Hepatic stellate cell (primary cell): Measurements from ENCODE around the gene SLC9A7.

ENCODE experiments used
- DNase-seq: peaks from one replicate; pipeline ENCODE4 v3.0.0; 2011; ENCODE audit warnings: low spot score

The SLC9A7 gene

DNA sequence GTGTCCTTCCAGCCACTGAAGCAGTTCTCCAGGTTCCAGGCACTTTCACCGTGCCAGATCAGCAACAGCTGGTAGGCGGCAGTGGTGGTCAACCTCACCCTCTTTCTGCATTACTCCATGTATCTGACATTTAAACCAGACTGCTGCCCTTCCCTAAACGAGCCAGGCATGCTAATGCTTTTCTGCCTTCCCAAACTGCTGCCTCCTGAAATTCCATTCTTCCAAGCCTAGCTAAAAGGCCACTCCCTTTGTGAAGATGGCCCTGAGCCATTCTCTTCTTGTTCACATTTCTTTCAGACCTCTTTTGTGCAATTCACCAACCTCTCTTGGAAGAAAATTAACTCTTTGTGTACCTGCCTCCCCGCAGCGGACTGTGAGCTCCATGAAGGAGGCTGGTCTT, 111.7 kb downstream of the SLC9A7 start:
- DNase-seq, result no peak

- DNase-seq, result no peak
Observed at GRCh38 chrX:46645614-46646013, 113.3 kb downstream of the SLC9A7 start.

GRCh38 chrX:46643636-46644035, 115.3 kb downstream of the SLC9A7 start:
- DNase-seq, result no peak

GRCh38 chrX:46642145-46642544, 116.8 kb downstream of the SLC9A7 start:
- DNase-seq, result no peak

- no peak for DNase-seq
Observed at GRCh38 chrX:46637938-46638337, 121.0 kb downstream of the SLC9A7 start.

DNA sequence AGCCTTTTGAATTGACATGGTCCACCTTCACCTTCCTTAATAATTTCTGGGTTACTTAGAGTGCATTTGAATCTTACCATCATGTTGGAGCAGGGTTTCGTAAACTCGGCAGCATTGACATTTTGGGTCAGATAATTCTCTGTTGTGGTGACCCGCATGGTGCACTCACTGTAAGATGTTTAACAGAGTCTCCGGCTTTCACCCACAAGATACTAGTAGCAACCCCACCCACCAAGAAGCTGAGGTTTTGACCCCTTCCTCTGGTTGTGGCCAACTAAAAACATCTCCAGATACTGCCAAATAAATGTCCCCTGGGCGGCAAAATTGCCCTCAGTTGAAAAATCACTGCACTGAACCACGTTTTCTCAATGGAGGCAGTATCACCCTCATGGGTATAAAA, 122.7 kb downstream of the SLC9A7 start:
- DNase-seq, result no peak

GRCh38 chrX:46635186-46635585, 123.7 kb downstream of the SLC9A7 start:
- DNase-seq, result no peak

- DNase-seq, result no peak
Observed at GRCh38 chrX:46634577-46634976, 124.3 kb downstream of the SLC9A7 start.

DNA sequence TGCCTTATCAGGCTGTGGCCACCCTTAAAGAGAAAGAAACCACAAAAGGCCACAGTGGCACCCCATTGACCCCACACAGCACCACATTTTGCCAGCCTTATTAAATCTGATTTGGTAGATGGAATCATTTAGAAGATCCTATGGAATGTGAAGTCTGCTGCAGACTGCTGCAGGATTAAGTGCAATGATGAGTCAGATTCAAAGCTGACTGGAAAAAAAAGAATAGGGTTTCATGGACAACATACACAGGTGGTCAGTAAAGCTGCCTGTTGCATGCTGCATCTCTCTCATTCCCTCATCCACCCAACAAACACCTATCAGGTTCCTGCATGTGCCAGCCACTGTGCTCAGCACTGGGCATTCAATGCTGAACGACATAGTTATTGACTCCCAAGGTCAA, 128.8 kb downstream of the SLC9A7 start:
- no peak for DNase-seq

DNA sequence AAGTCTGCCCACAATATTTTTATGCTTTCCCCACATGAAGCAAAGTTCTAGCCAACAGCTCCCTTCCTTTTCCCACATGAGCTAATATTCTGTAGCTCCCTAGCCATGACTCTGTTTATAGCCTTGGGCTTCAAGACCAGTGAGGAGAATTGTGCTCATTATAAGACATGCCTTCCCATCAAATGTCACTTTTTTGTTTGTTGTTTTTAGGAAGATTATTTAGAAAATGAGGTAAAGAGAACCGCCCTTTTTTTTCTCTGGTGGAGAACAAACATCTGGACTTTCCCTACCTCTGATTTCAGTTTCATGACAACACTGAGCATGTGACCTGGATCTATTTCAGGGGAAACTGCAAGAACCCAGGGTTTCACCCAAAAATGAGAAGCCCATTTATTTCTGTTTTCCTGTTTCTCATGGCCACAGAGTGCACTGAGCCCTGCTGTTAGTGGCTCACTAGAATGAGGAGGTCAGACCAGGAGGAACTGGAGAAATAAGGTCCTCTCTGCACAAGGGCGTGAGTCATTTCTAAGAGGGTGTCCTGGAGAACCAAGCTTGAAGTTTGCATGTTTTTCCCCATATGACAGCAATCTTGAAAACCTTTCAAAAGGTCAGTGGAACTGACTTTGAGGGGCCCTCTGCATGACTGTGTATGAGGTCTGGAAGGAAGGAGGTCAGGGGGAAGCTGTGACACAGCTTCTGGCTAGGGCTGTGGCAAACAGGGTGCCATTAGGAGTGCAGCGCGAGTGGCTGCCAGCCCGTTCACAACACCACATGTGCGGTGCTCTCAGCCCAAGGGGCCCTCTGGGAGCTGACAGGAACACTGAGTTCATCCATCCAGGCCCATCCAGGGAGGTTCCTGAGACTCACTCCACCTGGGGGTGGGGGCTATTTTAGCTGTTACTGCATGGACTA, 130.2 kb downstream of the SLC9A7 start:
- DNase-seq, result no peak

DNA sequence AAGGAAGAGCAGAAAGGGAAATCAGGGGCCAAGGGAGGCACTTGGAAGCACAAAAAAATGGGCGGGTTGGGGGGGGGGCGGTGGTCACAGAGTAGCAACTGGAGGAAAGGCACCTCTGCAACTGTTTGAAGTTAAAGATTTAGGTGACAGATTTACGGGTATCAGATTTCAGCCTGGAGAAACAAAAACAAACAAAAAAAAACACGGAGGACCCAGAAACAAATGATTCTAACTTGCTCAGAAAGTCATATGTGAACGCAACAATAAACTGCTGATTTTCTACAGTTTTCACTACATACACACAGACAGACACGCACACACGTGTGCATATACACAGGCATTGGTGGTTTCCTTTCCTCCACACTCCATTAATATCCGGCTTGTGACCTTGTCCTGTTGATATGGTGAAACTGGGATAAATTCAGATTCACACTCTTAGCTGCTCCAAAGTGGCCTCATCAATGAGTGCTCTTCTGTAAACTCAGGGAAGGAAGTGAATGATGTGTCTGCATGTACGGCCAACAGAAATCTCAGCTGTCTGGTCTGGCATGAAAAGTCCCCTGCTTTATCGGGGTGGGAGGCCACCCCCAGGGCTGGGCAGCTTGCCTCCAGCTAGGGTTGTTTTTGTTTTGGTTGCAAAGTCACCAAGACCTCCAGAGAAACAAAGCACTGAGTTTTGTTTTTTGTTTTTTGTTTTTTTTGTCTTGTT, 131.1 kb downstream of the SLC9A7 start:
- DNase-seq, result no peak

GRCh38 chrX:46627062-46627461, 131.9 kb downstream of the SLC9A7 start:
- no peak for DNase-seq

GRCh38 chrX:46626566-46626965, 132.4 kb downstream of the SLC9A7 start:
- no peak for DNase-seq

DNA sequence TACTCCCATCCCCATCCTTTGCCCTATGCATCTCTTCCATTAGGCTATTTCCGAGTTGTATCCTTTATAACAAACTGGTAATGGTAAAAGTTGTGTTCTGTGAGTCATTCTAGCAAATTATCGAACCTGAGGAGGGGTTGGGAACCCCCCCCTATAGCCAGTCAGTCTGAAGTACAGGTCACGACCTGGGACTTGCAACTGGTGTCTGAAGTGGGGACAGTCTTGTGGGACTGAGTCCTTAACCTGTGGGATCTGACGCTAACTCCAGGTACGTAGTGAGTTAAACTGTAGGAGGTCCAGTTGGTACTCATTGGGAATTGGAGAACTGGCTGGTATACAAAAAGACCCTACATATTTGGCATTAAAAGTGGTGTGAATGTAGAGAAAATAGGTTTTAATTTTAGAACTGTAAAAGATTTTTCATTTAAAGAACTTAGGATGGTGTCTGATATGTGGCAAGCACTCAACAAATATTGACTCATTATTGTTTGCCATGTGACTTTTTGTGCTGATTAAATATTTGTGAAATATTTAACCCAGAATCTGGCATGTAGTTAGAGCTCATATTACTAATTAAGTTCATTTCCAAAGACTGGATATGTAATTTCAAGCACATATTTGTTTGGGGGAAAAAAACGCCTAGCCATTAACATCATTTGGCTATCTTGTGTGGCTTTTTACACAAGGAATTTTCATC, 134.7 kb downstream of the SLC9A7 start:
- no peak for DNase-seq

DNA sequence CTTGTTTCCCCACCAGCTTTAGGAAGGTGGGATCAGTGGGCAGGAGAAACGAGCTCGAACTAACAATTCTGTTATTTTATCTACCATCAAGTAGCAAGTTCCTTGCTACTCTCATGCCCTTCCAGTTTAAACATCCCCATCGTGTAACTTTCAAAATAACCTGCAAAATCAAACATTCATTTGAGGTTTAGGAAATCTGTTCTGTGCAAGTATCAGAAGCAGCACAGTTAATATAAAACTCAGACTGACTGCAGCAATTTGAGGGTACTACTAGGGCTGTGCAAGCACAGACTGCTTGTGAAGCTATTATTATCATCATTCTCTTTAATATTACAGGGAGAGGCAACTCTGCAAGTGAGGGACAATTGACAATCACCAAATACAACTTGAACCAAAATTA, 137.3 kb downstream of the SLC9A7 start:
- DNase-seq, result no peak

- DNase-seq, result no peak
Observed at GRCh38 chrX:46620505-46620904, 138.4 kb downstream of the SLC9A7 start.

GRCh38 chrX:46618947-46619346, 140.0 kb downstream of the SLC9A7 start:
- DNase-seq, result no peak

DNA sequence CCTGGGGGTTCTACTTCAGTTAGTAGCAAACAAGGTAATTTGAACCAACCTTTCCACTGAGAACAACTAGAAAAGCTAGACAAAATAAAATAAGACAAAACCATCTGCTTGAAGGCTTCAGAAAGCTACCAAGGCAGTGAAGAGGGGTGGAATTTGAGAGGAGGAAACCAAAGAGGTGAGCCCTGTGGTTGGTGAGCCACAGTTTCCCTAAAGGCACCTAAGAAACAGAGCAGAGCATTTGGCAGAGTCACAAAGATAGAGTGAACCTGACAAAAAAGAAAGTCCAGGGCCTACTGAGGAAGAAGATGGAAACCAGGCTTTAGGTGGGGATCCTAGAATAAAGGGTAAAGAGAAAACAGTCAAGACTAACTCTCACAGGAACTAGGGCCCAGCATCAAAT, 141.0 kb downstream of the SLC9A7 start:
- DNase-seq, result no peak

DNA sequence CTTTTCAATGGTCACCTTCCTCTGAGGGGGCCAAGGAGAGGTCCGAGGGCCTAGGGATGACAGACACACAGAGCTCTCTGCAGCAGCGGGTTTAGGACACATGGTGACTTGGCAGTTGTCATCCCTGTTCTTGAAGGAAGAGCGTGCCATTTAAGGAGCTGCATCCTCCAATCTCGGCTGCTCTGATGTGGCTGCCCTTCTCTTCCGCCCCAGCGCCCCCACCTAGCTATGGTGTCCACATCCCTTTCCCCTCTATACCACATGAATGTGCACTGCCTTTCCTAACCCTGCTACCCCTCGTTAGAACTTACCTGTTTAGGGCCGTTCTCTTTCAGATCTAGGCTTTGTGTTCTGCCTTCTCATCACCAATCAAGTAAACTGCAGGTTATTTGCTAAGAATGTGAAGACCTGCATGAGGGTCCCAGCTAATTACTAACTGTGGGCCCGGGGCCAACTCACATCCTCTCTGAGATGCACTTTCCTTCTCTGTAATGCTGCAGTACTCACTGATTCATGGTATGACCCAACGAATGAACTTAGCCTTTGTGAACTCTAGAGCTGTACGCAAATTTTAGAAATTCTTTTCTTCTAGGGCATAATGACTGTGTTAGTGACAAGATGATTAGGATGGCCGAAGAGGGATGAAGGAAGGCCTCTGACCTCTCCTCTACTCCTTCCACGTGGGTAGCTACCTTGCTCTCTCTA, 147.1 kb downstream of the SLC9A7 start:
- DNase-seq, result no peak

GRCh38 chrX:46610070-46610658, 148.8 kb downstream of the SLC9A7 start:
- DNase-seq, result no peak

- no peak for DNase-seq
Observed at GRCh38 chrX:46607916-46608315, 151.0 kb downstream of the SLC9A7 start.
